Gastroesophageal sphincter (tissue), 4 donors: Measurements from ENCODE around the gene KIFC3. TPM values are rescaled to one million over a fixed set of nuclear protein-coding genes. Genes with fewer than 3 reads are reported as not detected.
"Not testable (repeated sequence)": the region's sequence is repeated elsewhere in the genome, so short reads cannot be mapped to it uniquely, and the experiment has no call there.

Experiments
- ATAC-seq: fragments of 150-250 bp; one replicate; pipeline ENCODE4 v1.9.1; 2016; ENCODE audit warnings: mild to moderate bottlenecking, moderate library complexity
- H3K27ac ChIP-seq, 4 donors: fragments of 200-600 bp; sonication (generic) in 3 of 4; 1 replicate in 3 of 4; 2 replicates in 1 of 4; pipeline ENCODE4 v1.5.1; 2016 to 2019
- H3K27me3 ChIP-seq: fragments of 200-600 bp; sonication (generic); one replicate; pipeline ENCODE4 v1.5.1; 2019
- H3K36me3 ChIP-seq, 2 donors: fragments of 200-600 bp; sonication (generic); one replicate each; pipeline ENCODE4 v1.5.1; 2019; ENCODE audit warnings: control low read depth in 1 of 2
- H3K4me1 ChIP-seq, 3 donors: fragments of 200-600 bp; sonication (generic); 1 replicate in 2 of 3; 2 replicates in 1 of 3; pipeline ENCODE4 v1.5.1; 2016 to 2019; ENCODE audit warnings: control low read depth in 2 of 3
- H3K4me3 ChIP-seq, 2 donors: fragments of 200-600 bp; sonication (generic); one replicate each; pipeline ENCODE4 v1.5.1; 2019; ENCODE audit warnings: mild to moderate bottlenecking in 1 of 2, moderate library complexity in 1 of 2
- H3K9me3 ChIP-seq, 3 donors: fragments of 200-600 bp; sonication (generic); one replicate each; pipeline ENCODE4 v1.5.1; 2017 to 2019; ENCODE audit warnings: control low read depth in 2 of 3
- EP300 ChIP-seq: sonication (generic); formaldehyde crosslinking; IDR thresholded peaks from one replicate; pipeline ENCODE4 v1.6.1; 2017; ENCODE audit warnings: antibody characterized with exemption, mild to moderate bottlenecking
- POLR2A ChIP-seq, 2 donors: fragments of 450-650 bp; IDR thresholded peaks; one replicate each; pipeline ENCODE4 v1.6.1; 2017; ENCODE audit warnings: antibody characterized with exemption in 2 of 2, mild to moderate bottlenecking in 2 of 2, moderate library complexity in 1 of 2
- POLR2AphosphoS5 ChIP-seq: sonication (generic); formaldehyde crosslinking; IDR thresholded peaks from one replicate; pipeline ENCODE4 v1.6.1; 2017; ENCODE audit warnings: antibody characterized with exemption
- WGBS, 2 donors: methylation state at CpG; one replicate each; pipeline ENCODE4 v1.1.5; 2018; ENCODE audit warnings: low coverage in 1 of 2; 5-methylcytosine and 5-hydroxymethylcytosine counted together
- total RNA-seq, 4 donors: library from RNA; depleted of rRNA; stranded (reverse); fragments of >200 nt; gene quantifications; one replicate each; pipeline ENCODE4 v1.1.0, GENCODE V29; 2016
- TF ChIP-seq, protein P1 (sequence below), 4 experiments: fragments of 200-600 bp in 2 of 4; fragments of 450-650 bp in 2 of 4; sonication (generic) in 1 of 4; IDR thresholded peaks; one replicate each; pipeline ENCODE4 v1.5.1; 2017 to 2019; ENCODE audit warnings: antibody characterized with exemption in 4 of 4, mild to moderate bottlenecking in 2 of 4, moderate library complexity in 2 of 4

KIFC3 gene
- total RNA-seq, 4 donors from 2014 or later, result 17.4 to 78.4 (median 36.2) TPM

DNA sequence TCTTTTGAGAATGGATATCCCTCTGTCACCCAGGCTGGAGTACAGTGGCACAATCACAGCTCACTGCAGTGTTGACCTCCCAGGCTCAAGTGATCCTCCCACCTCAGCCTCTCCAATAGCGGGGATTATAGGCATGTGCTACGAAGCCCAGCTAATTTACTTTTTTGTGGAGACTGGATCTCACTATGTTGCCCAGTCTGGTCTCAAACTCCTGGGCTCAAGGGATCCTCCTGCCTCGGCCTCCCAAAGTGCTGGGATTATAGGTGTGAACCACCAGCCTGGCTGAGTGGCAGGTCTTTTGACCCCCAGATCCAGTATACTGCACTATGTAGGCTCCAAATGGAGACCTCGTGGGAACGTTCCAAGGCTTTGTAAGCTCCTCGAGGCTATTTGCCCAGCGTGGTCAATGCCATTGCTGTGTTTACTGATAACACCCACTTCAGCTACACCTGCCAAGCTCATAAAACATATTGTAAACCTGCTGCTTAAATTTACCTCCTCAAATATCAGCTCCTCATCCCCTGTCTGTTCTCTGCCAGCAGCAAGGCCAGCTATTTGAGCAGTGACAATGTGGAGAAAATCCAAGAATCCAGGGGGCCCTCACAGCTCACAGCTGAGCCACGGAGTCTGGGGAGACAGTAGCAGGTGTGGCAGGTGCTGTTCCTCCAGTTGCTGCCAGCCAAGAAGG, 16.2 kb upstream of the KIFC3 start:
- Histone ChIP-seq H3K27me3 (no peaks in the 10 kb centered on the region), H3K27ac (no peak overlapping the region), H3K36me3 (no peaks in the 10 kb centered on the region), H3K4me1 (peaks cover 0 to 16% (median 12%) of the 10 kb centered on the region in 3 donors), H3K4me3 (no peak overlapping the region), H3K9me3 (no peaks in the 10 kb centered on the region)
- WGBS, 2 donors, result 60 to 68% methylated on average over 1 to 7 of the region's 8 CpGs
- TF ChIP-seq EP300 (no peak), POLR2A (IDR thresholded peaks at IDR 0.05) (no peak)
- no peak for ATAC-seq

DNA sequence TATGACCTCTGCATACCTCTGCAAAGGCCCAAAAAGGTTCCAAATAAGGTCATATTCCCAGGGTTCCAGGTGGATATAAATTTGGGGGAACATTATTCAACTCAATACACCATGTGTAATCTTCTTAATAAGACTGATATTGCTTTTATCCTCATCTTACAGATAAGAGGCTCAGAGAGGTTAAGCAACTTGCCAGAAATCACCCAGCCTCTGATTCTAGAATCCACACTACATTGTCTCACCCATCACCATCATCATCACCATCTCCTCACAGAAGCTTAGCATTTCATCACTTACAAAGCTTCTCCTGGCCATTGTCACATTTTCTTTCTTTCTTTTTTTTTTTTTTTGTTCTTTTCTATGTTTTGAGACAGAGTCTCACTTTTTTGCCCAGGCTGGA, 15.4 kb upstream of the KIFC3 start:
- ATAC-seq, result no peak
- no peak overlapping the region for H3K27ac ChIP-seq
- peaks cover 0 to 16% (median 12%) of the 10 kb centered on the region in 3 donors for H3K4me1 ChIP-seq
- no peaks in the 10 kb centered on the region for H3K9me3 ChIP-seq
- no peak overlapping the region for H3K4me3 ChIP-seq
- no peaks in the 10 kb centered on the region for H3K27me3 ChIP-seq
- TF ChIP-seq POLR2AphosphoS5 (no peak), POLR2A (IDR thresholded peaks at IDR 0.05) (no peak), EP300 (no peak)
- TF ChIP-seq, protein P1, sequence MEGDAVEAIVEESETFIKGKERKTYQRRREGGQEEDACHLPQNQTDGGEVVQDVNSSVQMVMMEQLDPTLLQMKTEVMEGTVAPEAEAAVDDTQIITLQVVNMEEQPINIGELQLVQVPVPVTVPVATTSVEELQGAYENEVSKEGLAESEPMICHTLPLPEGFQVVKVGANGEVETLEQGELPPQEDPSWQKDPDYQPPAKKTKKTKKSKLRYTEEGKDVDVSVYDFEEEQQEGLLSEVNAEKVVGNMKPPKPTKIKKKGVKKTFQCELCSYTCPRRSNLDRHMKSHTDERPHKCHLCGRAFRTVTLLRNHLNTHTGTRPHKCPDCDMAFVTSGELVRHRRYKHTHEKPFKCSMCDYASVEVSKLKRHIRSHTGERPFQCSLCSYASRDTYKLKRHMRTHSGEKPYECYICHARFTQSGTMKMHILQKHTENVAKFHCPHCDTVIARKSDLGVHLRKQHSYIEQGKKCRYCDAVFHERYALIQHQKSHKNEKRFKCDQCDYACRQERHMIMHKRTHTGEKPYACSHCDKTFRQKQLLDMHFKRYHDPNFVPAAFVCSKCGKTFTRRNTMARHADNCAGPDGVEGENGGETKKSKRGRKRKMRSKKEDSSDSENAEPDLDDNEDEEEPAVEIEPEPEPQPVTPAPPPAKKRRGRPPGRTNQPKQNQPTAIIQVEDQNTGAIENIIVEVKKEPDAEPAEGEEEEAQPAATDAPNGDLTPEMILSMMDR (IDR thresholded peaks at IDR 0.05), result no peak
- H3K36me3 ChIP-seq, result no peaks in the 10 kb centered on the region

DNA sequence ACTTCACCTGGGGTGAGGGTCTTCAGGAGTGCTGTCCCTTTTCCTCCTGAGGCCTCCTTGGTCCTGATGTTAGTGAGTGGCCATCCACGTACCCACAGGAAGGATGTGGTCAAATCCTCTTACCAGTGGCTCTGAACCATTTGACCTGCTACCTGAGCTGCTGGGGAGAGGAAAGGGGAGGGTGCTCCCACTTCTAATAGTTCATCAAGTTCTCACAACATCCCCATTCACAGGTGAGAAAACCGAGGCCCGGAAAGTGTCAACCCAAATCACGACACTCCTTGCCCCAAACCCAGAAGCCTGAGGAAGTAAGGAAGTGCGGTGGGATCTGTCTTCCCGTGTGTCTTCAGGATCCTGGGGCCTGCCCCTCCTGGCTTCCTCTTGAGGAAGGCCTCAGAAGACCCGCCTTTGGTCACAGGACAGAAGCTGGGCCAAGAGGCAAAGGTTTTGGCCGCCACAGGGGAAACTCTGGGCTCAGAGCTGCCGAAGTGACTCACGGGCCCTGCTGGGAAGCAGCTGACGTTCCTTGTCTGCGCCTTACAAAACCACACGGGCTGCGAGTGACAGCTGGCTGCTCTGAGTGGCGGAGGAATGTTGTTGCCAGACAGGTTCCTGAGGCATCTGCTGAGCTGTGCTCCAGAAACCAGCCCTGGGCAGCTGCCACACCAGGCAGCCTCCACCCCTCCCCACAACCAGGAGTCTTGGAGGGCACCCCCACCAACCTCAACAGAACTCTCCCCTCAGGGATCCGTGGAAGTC, 13.9 kb upstream of the KIFC3 start:
- no peak for TF ChIP-seq POLR2A (IDR thresholded peaks at IDR 0.05)
- TF ChIP-seq POLR2AphosphoS5, result peak; percentile 65
- H3K9me3 ChIP-seq, result no peaks in the 10 kb centered on the region
- H3K36me3 ChIP-seq, result no peaks in the 10 kb centered on the region
- WGBS, 2 donors, result no CpG with 5 or more reads among the region's 16 CpGs
- H3K4me1 ChIP-seq, result peaks cover 0 to 16% (median 12%) of the 10 kb centered on the region in 3 donors
- no peak overlapping the region for H3K4me3 ChIP-seq
- H3K27ac ChIP-seq, result peak overlapping the region in 3 of 4 donors; percentile 44 to 72 (median 58)
- no peaks in the 10 kb centered on the region for H3K27me3 ChIP-seq
- peak; percentile 95 for ATAC-seq

DNA sequence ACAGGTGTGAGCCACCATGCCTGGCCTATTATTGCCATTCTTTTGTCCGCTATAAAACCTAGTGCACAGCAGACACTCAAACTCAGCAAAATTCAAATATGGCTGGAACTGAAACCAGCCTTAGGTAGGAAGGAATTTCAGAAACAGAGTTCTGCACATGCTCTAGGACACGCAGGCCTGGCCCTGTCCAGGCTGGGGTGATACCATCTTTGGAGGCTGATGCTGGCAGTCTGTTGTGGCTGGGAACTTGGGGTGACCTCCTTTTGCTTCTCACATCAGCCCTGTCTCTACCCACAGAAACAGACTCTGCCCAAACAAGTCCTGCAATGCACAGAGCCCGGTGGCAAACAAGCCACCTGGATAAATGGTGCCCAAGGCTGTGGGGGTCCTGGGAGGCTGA, 12.6 kb upstream of the KIFC3 start:
- 100% methylated on average over 2 of the region's 3 CpGs; no CpG with 5 or more reads in 1 of the 2 donors for WGBS, 2 donors
- no peaks in the 10 kb centered on the region for H3K9me3 ChIP-seq
- H3K4me3 ChIP-seq, result no peak overlapping the region
- no peaks in the 10 kb centered on the region for H3K36me3 ChIP-seq
- TF ChIP-seq POLR2A (IDR thresholded peaks at IDR 0.05) (no peak), POLR2AphosphoS5 (no peak), EP300 (no peak)
- TF ChIP-seq, protein P1 (IDR thresholded peaks at IDR 0.05), result no peak
- ATAC-seq, result no peak
- H3K27ac ChIP-seq, result no peak overlapping the region
- H3K27me3 ChIP-seq, result no peaks in the 10 kb centered on the region
- H3K4me1 ChIP-seq, result peaks cover 0 to 25% (median 12%) of the 10 kb centered on the region in 3 donors

DNA sequence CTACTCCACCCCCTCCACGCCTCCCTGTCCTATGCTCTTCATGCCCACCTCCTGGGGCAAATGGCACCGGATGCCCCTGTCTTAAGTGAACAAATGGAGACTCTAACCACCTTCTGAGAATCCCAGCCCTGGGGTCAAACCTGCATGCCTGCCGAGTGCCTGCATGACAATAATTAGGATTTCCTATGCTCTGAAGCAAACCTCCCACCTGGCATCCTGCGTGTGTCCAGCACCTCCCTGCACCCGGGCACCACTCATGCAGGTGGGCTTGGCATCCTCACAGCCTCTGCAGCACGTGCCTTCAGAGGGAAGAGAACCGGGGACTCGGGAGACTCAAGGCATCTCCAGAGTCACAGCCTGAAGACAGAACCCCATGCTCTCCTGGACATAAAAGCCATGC, 11.2 kb upstream of the KIFC3 start:
- peaks cover 0 to 34% (median 15%) of the 10 kb centered on the region in 3 donors for H3K4me1 ChIP-seq
- H3K27ac ChIP-seq, result no peak overlapping the region
- no peaks in the 10 kb centered on the region for H3K9me3 ChIP-seq
- TF ChIP-seq, protein P1 (IDR thresholded peaks at IDR 0.05), result no peak
- TF ChIP-seq EP300 (no peak), POLR2A (IDR thresholded peaks at IDR 0.05) (no peak), POLR2AphosphoS5 (no peak)
- no peaks in the 10 kb centered on the region for H3K36me3 ChIP-seq
- no peak for ATAC-seq
- no peak overlapping the region for H3K4me3 ChIP-seq
- no peaks in the 10 kb centered on the region for H3K27me3 ChIP-seq
- 81 to 88% methylated on average over 3 to 8 of the region's 8 CpGs for WGBS, 2 donors

DNA sequence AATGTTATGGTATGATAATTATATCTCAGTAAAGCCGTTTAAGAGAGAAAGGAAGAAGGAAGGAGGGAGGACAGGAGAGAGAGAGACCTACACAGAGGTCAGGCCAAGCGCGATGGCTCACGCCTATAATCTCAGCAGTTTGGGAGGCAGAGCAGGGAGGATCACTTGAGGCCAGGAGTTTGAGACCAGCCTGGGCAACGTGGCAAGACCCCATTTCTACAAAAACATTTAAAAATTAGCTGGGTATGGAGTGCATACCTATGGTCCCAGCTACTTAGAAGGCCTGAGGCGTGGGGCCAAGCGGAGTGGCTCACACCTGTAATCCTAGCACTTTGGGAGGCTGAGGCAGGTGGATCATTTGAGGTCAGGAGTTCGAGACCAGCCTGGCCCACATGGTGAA, 9.0 kb upstream of the KIFC3 start:
- peaks cover 0 to 40% (median 15%) of the 10 kb centered on the region in 3 donors for H3K4me1 ChIP-seq
- not testable (repeated sequence) for H3K36me3 ChIP-seq, H3K9me3 ChIP-seq, H3K4me3 ChIP-seq, H3K27me3 ChIP-seq, H3K27ac ChIP-seq, ATAC-seq
- 80 to 88% methylated on average over 6 to 8 of the region's 8 CpGs for WGBS, 2 donors
